ENCODE measurements around the gene CCSER1.
"Not testable (repeated sequence)": the region's sequence is repeated elsewhere in the genome, so short reads cannot be mapped to it uniquely, and the experiment has no call there.

The CCSER1 gene

DNA sequence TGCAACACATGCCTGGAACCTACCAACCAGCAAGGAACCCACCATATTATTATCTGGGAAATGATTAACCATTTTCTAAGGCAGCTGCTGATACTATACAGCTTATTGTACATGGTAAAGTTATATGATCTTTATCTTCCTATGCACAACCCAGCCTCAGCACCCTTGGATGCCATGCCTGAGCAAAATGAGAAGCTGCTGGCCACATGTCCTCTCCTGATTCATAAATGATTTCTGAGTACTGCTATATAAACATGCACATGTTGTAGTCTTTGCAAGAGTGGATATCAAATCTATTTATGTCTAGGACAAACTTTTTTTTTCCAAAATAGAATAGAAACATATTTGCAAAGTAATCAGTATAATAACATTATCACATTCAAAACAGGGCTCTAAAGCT is 1043.6 kb downstream of the CCSER1 start:
- DNase-seq (ENCODE audit: low spot score): no peak

- no peak for DNase-seq (ENCODE audit: low spot score)
Measured at GRCh38 chr4:91171217-91171616, 1044.0 kb downstream of the CCSER1 start.

GRCh38 chr4:91185061-91185460 is 1057.9 kb downstream of the CCSER1 start:
- not testable (repeated sequence) for DNase-seq (ENCODE audit: low spot score)

DNA sequence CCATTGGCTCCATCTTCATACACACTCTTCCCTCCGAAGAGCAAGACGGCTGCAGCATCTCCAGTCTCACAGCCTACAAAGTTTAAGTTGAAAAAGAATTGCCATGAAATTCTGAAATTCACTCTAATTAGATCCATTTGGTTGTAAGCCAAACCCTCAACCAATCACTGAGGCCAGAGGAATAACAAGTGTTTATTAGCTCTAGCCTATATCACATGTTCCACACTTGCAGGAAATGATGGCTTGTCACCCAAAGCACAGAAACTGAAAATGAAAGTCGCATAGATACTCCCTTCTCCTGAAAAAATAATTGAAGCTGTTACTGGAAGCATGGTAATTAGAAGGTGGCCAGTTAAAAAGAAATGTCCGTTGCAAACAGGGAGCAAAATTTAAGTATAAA is 1071.8 kb downstream of the CCSER1 start:
- DNase-seq (ENCODE audit: low spot score): no peak

GRCh38 chr4:91207535-91207934 is 1080.3 kb downstream of the CCSER1 start:
- no peak for DNase-seq (ENCODE audit: low spot score)

DNA sequence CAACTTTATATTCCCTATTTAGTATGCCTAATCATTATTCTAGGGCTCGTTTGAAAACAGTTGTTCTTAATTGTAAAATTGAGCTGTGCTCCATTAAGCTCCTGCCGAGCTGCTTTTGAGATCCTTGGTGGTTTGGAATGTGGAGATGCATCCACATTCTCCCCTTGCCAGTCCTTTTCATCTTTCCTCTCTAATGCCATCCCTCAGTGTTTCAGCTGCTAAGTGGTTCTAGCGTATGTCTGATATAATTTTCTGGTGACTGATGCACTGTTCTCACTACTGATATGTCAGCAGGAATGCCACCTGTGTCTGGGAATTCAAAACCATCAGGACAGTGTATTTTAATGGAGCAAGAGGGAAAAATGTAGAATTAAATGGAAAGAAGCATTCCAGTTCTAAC is 1085.0 kb downstream of the CCSER1 start:
- no peak for DNase-seq (ENCODE audit: low spot score)

- not testable (repeated sequence) for DNase-seq (ENCODE audit: low spot score)
Measured at GRCh38 chr4:91217831-91218403, 1090.7 kb downstream of the CCSER1 start.

DNA sequence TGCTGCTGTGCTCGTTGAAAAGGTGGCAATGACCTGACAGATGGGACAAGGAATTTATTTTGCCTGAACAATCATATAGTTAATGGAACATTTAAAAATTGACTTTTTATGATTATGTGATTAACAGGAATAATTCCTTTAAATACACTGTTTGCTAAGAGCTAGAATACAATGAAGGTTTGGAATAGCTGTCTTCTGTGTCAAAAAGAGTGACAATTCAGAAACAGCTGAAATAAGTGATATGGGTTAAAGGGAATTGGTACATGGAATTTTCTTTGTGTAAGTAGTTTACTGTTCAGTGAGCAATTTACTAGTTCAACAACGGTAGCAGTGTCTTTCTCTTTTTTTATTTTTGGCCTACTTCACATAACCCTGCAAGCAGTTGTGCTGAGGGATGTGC is 1093.1 kb downstream of the CCSER1 start:
- no peak for DNase-seq (ENCODE audit: low spot score)

GRCh38 chr4:91222014-91222413 is 1094.8 kb downstream of the CCSER1 start:
- no peak for DNase-seq (ENCODE audit: low spot score)

GRCh38 chr4:91226867-91227266 is 1099.7 kb downstream of the CCSER1 start:
- DNase-seq (ENCODE audit: low spot score): no peak

DNA sequence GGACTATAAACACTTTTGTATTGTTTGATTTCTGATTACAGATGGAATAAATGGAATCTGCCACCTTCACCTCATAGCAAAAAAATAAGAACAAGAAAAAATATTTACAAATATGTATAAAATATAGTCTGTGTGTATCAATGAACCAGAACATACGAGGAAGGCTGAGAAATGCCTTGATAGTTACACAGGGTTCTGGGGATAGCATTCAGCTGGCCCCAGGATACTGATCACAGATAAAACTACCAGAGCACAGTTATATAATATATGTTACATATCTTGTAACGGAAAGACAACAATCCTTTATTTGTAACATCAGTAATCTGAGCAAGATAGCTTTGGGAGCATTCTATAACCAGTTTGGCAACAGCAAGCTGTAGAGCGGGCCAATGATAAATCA is 1101.5 kb downstream of the CCSER1 start:
- no peak for DNase-seq (ENCODE audit: low spot score)

DNA sequence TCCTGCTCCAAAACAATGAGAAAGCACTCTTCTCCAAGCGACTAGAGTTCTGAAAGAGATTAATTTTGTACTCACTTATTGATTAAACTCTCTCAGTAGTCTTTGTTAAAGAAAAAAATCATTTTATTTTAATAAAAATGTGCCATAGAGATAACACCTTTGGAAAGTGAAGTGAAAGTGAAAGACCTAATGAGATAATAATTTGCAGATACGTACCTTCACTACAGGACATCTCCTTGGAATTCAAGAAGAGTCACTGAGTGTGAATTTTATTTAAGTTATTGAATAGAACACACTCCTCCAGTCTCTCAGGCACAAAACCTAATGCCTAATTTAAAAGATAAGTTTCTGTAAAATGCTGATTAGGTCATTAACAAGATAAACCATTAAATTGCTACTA is 1106.0 kb downstream of the CCSER1 start:
- DNase-seq (ENCODE audit: low spot score): no peak

DNA sequence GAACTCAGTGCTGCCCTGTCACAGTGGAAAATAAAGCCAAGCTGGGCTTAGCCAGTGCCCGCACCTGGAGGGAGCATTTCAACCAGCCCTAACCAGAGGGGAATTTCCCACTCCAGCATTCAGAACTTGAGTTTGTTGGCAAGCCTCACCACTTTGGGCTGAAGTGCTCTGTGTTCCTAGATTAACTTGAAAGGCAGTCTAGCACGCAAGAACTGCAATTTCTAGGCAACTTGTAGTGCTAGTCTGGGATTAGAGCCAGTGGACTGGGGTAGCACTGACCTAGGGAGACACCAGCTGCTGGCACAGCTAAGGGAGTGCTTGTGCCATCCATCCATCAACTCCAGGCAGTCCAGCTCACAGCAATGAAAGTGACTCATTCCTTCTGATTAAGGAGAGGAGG is 1115.9 kb downstream of the CCSER1 start:
- no peak for DNase-seq (ENCODE audit: low spot score)

DNA sequence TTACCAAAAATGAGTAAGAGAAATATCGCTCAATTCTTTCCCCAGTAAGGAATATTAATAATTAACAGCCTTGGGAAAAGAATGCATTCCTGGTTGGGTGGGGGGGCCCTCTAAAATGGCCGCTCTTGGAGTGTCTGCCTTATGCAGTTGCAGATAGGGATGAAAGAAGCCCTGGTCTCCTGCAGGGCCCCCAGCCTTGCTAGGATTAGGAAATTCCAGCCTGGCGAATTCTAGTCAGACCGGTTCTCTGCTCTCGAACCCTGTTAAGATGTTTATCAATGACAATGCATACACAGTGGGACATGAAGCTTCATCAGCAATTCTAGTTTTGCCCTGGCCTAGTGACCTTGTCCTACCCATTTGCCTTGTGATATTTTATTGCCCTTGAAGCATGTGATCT is 1128.8 kb downstream of the CCSER1 start:
- DNase-seq (ENCODE audit: low spot score): no peak

DNA sequence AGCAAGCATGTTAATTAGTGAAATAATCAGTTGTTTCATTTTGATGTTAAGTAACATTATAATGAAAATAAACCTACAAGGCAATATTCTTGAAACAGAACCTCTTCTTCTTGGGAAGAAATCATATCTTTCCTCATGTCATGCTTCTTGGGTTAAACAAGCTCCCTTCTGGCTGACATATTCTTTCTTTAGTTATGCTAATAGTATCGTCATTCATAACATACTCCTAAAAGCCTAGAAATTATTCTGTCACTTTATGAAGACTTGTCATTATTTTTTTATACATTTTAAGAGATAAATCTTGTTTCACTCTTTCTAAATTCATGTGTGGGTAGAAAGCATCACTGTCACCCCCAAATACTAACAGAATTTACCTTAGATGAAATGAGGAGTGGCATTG is 1129.6 kb downstream of the CCSER1 start:
- no peak for DNase-seq (ENCODE audit: low spot score)

DNA sequence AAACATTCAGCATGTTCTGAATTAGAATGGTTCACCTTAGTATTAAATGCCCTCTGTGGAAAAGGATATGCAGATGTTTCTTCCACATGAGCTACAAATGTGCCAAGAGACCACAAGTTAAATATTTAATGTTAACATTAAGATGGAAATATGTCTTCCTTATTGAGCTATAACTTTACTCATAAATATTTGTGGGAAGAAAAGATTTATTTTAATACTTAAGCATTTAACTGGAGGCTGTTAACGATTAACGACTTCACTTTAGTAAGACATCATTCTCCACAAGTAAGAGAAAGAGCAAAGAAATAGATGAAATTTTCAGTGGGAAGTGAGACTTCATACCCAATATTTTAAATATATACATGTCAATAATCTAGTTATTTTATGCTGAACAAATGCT is 1130.5 kb downstream of the CCSER1 start:
- no peak for DNase-seq (ENCODE audit: low spot score)

GRCh38 chr4:91258326-91258725 is 1131.1 kb downstream of the CCSER1 start:
- DNase-seq (ENCODE audit: low spot score): no peak

- DNase-seq (ENCODE audit: low spot score): no peak
Measured at GRCh38 chr4:91267543-91267942, 1140.3 kb downstream of the CCSER1 start.

GRCh38 chr4:91268481-91268880 is 1141.3 kb downstream of the CCSER1 start:
- not testable (repeated sequence) for DNase-seq (ENCODE audit: low spot score)

DNA sequence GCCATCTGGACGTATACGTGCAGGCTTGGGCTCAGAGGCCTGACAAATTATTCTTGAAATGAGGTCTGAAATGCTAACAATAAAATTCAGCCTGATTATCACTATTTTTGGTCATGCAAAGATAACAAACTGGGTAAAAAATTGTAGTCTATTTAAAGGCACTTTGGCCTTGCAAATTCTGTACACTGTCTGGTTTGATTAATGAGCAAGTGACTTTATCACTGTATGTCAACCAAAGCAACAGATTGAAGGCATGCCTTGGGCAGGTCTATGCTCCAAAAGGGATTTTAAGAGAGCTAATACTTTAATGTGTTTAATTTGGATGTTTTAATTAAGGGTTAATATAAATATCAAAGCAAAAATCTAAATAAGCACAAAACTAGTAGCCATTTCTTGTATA is 1141.7 kb downstream of the CCSER1 start:
- no peak for DNase-seq (ENCODE audit: low spot score)

- DNase-seq (ENCODE audit: low spot score): no peak
Measured at GRCh38 chr4:91279899-91280298, 1152.7 kb downstream of the CCSER1 start.

DNA sequence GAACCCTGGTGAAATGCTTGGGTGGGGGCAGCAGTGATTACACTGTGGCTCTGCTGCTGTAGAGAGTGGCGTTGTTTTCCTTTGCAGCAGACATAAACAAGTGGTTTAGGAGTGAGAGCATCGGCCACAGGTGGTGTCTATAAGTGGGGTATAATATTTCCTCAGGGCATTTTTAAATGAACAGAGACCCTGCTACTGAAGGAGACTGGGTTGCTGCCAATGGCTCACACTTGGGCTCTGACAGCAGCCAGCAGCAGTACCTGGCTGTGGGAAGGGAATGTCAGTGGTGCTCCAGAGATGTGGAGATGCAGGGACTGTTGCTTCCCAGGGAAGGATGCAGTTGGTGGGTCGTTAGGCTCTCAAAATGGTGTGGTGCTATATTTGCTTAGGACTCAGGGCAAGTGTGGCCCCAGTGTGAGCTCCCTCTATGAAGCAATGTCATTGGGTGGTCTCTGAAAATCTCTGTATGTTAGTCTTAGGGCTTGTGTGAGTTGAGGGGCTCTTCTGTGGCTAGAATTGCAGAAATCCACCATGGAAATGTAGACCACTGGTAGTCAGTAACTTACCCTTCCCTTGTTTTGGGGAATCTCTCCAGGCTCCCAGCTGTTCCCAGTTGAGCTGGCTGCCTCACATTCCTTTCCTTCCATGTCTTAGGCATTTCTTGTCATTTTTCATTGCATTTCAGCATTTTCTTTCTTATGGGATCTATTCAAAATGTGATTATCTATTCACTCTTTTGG is 1153.5 kb downstream of the CCSER1 start:
- no peak for DNase-seq (ENCODE audit: low spot score)

GRCh38 chr4:91282217-91282616 is 1155.0 kb downstream of the CCSER1 start:
- no peak for DNase-seq (ENCODE audit: low spot score)

- no peak for DNase-seq (ENCODE audit: low spot score)
Measured at GRCh38 chr4:91283726-91284230, 1156.6 kb downstream of the CCSER1 start.
